ENCODE results near the gene MAML2. TPM values are rescaled to one million over a fixed set of nuclear protein-coding genes. Genes with fewer than 3 reads are reported as not detected.

MAML2 gene
- total RNA-seq, 4 donors from 2014 or later = 15.9 to 31.9 (median 24.9) TPM

DNA sequence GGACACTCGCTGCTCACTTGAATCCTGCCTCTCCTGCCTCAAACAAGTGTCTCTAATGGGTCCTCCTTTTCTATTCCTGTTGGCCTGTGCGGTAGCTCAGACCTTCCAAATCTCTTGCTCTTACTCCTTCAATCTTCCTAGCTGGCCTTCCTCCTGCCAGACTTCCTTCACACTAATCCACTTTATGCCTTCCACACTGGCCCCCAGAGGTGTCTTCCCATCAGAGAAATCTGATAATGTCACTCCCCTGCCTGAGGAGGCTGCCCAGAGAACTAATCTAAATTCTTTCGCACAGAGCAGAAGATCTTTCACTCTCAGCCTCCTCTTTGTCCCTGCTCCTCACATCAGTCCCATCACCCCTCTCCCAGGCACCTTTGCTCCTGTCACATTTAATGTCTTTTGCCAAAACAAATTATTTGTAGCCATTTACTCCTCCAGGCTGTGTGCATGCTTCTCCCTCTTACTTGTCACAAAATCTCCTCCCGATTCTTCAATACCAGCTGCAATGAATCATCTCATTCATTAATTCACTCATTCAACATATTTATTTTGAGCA, 175.7 kb downstream of the MAML2 start:
- DNase-seq = no peak
- no peaks in the 10 kb centered on the region for H3K27me3 ChIP-seq
- no peak for TF ChIP-seq POLR2AphosphoS5 (IDR thresholded peaks at IDR 0.05)
- TF ChIP-seq, protein P1, sequence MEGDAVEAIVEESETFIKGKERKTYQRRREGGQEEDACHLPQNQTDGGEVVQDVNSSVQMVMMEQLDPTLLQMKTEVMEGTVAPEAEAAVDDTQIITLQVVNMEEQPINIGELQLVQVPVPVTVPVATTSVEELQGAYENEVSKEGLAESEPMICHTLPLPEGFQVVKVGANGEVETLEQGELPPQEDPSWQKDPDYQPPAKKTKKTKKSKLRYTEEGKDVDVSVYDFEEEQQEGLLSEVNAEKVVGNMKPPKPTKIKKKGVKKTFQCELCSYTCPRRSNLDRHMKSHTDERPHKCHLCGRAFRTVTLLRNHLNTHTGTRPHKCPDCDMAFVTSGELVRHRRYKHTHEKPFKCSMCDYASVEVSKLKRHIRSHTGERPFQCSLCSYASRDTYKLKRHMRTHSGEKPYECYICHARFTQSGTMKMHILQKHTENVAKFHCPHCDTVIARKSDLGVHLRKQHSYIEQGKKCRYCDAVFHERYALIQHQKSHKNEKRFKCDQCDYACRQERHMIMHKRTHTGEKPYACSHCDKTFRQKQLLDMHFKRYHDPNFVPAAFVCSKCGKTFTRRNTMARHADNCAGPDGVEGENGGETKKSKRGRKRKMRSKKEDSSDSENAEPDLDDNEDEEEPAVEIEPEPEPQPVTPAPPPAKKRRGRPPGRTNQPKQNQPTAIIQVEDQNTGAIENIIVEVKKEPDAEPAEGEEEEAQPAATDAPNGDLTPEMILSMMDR (IDR thresholded peaks at IDR 0.05) = no peak
- no peak for TF ChIP-seq EP300 (IDR thresholded peaks at IDR 0.05; ENCODE audit: low read depth)
- H3K27ac ChIP-seq = no peak overlapping the region
- no peak overlapping the region for H3K4me3 ChIP-seq
- H3K36me3 ChIP-seq = no peaks in the 10 kb centered on the region
- intact Hi-C loops (cut with DNase I; ENCODE audit: low total_unique reads) (no loop called here), in situ Hi-C loops (cut with MboI; ENCODE audit: low pct_ligation_motif_present in 1 of 4, low pct_unique_long_range_greater_than_20kb in 1 of 4, low sequenced_read_pairs in 3 of 4) (no loop called here)
- H3K9me3 ChIP-seq = no peaks in the 10 kb centered on the region
- WGBS, 2 donors (ENCODE audit: low coverage in 1 of 2) = 92% methylated on average over 4 of the region's 4 CpGs
- peaks cover 0 to 15% (median 3%) of the 10 kb centered on the region in 4 donors for H3K4me1 ChIP-seq

DNA sequence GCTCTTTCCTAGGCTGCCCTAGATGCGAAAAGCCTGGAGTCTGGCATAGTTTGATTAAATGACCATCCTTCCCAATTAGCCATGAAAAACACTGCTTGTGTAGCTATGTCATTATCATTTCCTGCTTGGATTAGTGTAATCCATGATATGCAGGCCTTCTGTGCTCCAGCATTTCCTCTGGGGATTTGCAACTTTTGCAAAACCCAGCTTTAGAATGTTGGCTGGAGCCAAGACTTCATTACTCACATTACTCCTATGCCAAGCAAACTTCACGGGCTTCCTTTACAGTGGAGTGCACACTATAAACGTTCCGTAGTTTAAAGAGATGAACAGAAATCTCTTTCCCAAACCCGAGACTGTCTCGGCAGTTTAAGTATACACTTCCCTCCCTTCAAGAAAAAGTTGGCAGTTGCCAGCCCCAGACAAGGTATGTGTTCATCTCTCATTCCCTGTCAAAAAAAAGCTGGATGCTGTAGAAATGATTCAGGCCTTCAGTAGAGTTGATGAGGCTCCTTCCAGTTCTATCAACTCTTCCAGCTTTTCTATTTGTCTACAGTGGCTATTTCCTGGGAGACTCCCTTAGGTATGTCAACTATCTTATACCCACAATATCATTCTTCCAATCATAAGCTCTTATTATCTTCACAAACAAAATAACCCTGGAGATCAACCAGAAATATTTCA, 180.0 kb downstream of the MAML2 start:
- intact Hi-C loops (cut with DNase I; ENCODE audit: low total_unique reads) = no loop called here
- TF ChIP-seq POLR2AphosphoS5 (IDR thresholded peaks at IDR 0.05) (peak in 1 of 3 donors; percentile 43), EP300 (IDR thresholded peaks at IDR 0.05; ENCODE audit: low read depth) (no peak)
- DNase-seq = no peak

DNA sequence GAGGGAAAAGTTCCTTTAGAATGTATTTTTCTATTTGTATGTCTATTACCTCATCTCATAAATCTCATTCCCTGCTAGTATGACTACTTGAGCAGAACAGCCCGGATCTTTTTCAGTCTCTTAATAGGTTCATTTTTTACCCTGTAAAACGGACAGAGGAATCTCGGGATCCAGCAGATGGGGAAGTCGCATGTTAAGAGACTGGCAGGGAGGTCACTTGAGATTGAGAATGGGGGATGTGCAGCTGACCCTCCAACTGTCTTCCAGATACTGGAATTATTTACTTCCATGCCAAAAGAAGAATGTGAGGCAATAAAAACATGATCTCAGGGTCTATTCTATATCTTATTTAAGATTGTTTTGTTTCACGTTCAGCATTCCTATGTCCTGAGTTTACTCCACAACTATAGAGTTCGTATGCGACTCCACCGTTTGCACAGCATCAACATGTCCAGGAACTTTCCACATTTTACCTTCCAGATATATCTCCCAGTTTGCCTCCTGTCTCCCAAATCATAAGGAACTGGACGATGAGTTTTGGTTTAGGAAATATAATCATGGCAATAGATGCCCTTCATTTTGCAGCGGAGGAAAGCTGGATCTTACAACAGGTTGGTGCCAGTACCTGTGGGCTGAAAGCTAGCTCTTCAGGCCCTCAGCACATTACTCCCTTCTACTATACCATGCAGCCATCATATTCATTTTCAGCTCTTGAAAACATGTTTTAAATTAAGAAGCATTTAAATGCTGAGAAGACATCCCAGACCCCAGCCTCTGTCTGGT, 181.5 kb downstream of the MAML2 start:
- intact Hi-C loops (cut with DNase I; ENCODE audit: low total_unique reads) = no loop called here
- H3K4me1 ChIP-seq = peaks cover 4 to 29% (median 9%) of the 10 kb centered on the region in 4 donors
- no peak overlapping the region for H3K4me3 ChIP-seq
- no peaks in the 10 kb centered on the region for H3K36me3 ChIP-seq
- H3K27ac ChIP-seq = peak overlapping the region in 3 of 4 donors; percentile 11 to 32 (median 24)
- DNase-seq = no peak
- 72 to 83% methylated on average over 10 of the region's 10 CpGs for WGBS, 2 donors (ENCODE audit: low coverage in 1 of 2)
- TF ChIP-seq, protein P1 (IDR thresholded peaks at IDR 0.05) = no peak
- no peak for TF ChIP-seq POLR2A (IDR thresholded peaks at IDR 0.05)
- TF ChIP-seq EP300 (IDR thresholded peaks at IDR 0.05; ENCODE audit: low read depth) = no peak
- TF ChIP-seq POLR2AphosphoS5 (IDR thresholded peaks at IDR 0.05) = no peak
- no peaks in the 10 kb centered on the region for H3K27me3 ChIP-seq
- H3K9me3 ChIP-seq = no peaks in the 10 kb centered on the region
- in situ Hi-C loops (cut with MboI; ENCODE audit: low pct_ligation_motif_present in 1 of 4, low pct_unique_long_range_greater_than_20kb in 1 of 4, low sequenced_read_pairs in 3 of 4) = no loop called here

More for the DNA sequence above, 180.0 kb downstream of the MAML2 start:
- peaks cover 0 to 14% (median 3%) of the 10 kb centered on the region in 4 donors for H3K4me1 ChIP-seq
- peak overlapping the region; percentile 20 to 66 (median 62) for H3K27ac ChIP-seq
- H3K4me3 ChIP-seq = no peak overlapping the region
- WGBS, 2 donors (ENCODE audit: low coverage in 1 of 2) = 45 to 71% methylated on average over 6 of the region's 6 CpGs
- no peaks in the 10 kb centered on the region for H3K27me3 ChIP-seq
- no peaks in the 10 kb centered on the region for H3K9me3 ChIP-seq
- no peaks in the 10 kb centered on the region for H3K36me3 ChIP-seq
- in situ Hi-C loops (cut with MboI; ENCODE audit: low pct_ligation_motif_present in 1 of 4, low pct_unique_long_range_greater_than_20kb in 1 of 4, low sequenced_read_pairs in 3 of 4) = no loop called here

DNA sequence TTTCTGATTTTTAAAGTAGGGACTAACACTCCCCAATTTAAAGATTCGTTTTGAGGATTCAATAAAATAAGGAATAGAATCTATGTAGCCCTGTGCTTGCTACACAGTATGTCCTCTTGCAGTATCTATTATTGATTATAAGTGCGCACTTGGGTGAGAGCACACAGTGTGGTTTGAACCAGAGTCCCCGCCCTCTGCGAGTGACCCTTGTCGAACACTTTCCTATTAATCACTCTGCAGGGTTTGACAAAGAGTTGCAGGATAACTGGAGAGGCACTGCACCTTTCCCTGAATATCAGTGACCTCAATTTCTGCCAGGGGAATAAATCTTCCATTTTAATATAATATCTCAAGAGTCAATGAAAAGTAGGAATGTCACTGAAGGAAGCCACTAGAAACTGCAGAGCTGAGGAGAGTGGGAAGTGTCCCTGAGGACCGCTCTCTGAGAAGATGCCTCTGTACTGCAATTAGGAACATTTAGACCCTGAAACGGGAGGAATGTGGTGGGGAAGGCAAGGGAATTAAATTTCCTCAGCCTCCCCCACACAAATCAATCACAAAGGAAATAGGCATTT, 182.2 kb downstream of the MAML2 start:
- WGBS, 2 donors (ENCODE audit: low coverage in 1 of 2) = 65 to 93% methylated on average over 4 to 7 of the region's 7 CpGs
- H3K9me3 ChIP-seq = no peaks in the 10 kb centered on the region
- intact Hi-C loops (cut with DNase I; ENCODE audit: low total_unique reads) (no loop called here), in situ Hi-C loops (cut with MboI; ENCODE audit: low pct_ligation_motif_present in 1 of 4, low pct_unique_long_range_greater_than_20kb in 1 of 4, low sequenced_read_pairs in 3 of 4) (no loop called here)
- no peak overlapping the region for H3K4me3 ChIP-seq
- no peak for TF ChIP-seq POLR2A (IDR thresholded peaks at IDR 0.05)
- TF ChIP-seq EP300 (IDR thresholded peaks at IDR 0.05; ENCODE audit: low read depth) = no peak
- TF ChIP-seq, protein P1 (IDR thresholded peaks at IDR 0.05) = no peak
- TF ChIP-seq POLR2AphosphoS5 (IDR thresholded peaks at IDR 0.05) = no peak
- no peak for DNase-seq
- peaks cover 6 to 31% (median 14%) of the 10 kb centered on the region in 4 donors for H3K4me1 ChIP-seq
- H3K27me3 ChIP-seq = no peaks in the 10 kb centered on the region
- no peaks in the 10 kb centered on the region for H3K36me3 ChIP-seq
- peak overlapping the region in 2 of 4 donors; percentile 24 to 32 for H3K27ac ChIP-seq
